ENCODE measurements around the gene VAMP1.

The VAMP1 gene

GRCh38 chr12:6466184-6466573, 4.3 kb downstream of the VAMP1 start:
- no peak for DNase-seq (ENCODE audit: low read depth)
- H3K4me3 ChIP-seq (ENCODE audit: low read length), result no peak overlapping the region
- no peak for TF ChIP-seq CTCF (conservative IDR thresholded peaks at IDR 0.05; ENCODE audit: low read length)

- peak; percentile 98 for TF ChIP-seq CTCF (conservative IDR thresholded peaks at IDR 0.05; ENCODE audit: low read length)
- DNase-seq (ENCODE audit: low read depth), result peak; percentile 77
- no peak overlapping the region for H3K4me3 ChIP-seq (ENCODE audit: low read length)
These were observed 4.9 kb downstream of the VAMP1 start for GRCh38 chr12:6465467-6466183.

GRCh38 chr12:6464531-6464930, 5.9 kb downstream of the VAMP1 start:
- no peak for DNase-seq (ENCODE audit: low read depth)
- no peak for TF ChIP-seq CTCF (conservative IDR thresholded peaks at IDR 0.05; ENCODE audit: low read length)
- H3K4me3 ChIP-seq (ENCODE audit: low read length), result no peak overlapping the region

GRCh38 chr12:6463858-6464257, 6.6 kb downstream of the VAMP1 start:
- TF ChIP-seq CTCF (conservative IDR thresholded peaks at IDR 0.05; ENCODE audit: low read length), result no peak
- DNase-seq (ENCODE audit: low read depth), result no peak
- no peak overlapping the region for H3K4me3 ChIP-seq (ENCODE audit: low read length)

GRCh38 chr12:6463216-6463615, 7.3 kb downstream of the VAMP1 start:
- H3K4me3 ChIP-seq (ENCODE audit: low read length), result no peak overlapping the region
- no peak for DNase-seq (ENCODE audit: low read depth)
- TF ChIP-seq CTCF (conservative IDR thresholded peaks at IDR 0.05; ENCODE audit: low read length), result no peak

GRCh38 chr12:6462234-6462995, 8.1 kb downstream of the VAMP1 start:
- no peak for DNase-seq (ENCODE audit: low read depth)
- no peak overlapping the region for H3K4me3 ChIP-seq (ENCODE audit: low read length)
- no peak for TF ChIP-seq CTCF (conservative IDR thresholded peaks at IDR 0.05; ENCODE audit: low read length)
